ENCODE data around the gene CC2D1B.
"Not testable (repeated sequence)": the region's sequence is repeated elsewhere in the genome, so short reads cannot be mapped to it uniquely, and the experiment has no call there.

CC2D1B gene

GRCh38 chr1:52365746-52366516, at the start of gene CC2D1B:
Gene CC2D1B, minus strand, starts transcription at chr1:52366205. Its CDS starts 1,585 bp downstream, at chr1:52364620.
- DNase-seq = peak; percentile 95 to 99

DNA sequence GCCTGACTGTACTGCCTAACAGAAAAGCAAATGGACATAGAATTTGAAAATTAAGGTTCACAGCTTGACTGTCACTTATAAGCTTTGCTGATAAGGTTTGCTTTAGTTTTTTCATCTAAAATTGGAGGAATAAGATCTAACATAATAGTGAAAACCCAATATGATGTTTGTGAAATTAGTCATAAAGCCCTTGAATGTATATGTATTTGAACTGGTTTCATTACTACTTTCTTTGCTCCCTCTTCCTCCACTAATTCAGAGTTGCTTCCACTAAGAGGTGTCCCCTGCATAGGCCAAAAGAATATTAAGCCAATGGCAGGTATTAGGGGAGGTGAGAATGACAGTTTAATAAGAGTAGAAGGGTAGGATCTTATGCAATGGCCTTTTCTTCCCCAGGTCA, 48.9 kb upstream of the CC2D1B start:
- DNase-seq = no peak

- DNase-seq = peak; percentile 35 to 52
Observed at GRCh38 chr1:52413410-52413989, 47.5 kb upstream of the CC2D1B start.

DNA sequence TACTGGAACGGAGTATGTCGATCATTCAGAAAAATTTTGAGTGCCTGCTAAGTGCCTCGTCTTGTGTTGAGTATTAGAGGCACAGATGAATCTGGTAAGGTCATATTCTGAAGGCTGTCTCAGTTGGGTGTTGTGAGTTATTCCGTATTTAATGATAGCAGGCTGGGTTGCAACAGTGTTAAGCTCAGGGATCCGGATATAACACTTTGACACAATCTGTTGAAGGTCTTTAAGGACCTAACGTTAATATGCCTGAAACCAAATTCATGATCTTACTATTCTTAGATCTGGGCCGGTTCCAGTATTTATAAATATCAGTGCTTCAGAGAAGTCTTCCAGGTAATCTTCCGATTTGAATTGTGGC, 39.0 kb upstream of the CC2D1B start:
- DNase-seq = no peak

GRCh38 chr1:52404116-52404974, 38.3 kb upstream of the CC2D1B start, which contains the start of the genes ORC1 and PRPF38A:
Gene ORC1, minus strand, starts transcription at chr1:52404423. Its CDS starts 2,200 bp downstream, at chr1:52402223.
Gene PRPF38A, plus strand, starts transcription at chr1:52404602. Its CDS starts 148 bp downstream, at chr1:52404750.
- peak; percentile 96 to 99 for DNase-seq

GRCh38 chr1:52403566-52404115, 37.6 kb upstream of the CC2D1B start:
- peak in 1 of 2 experiments; percentile 72 for DNase-seq

GRCh38 chr1:52402860-52403240, 36.8 kb upstream of the CC2D1B start:
- DNase-seq = peak in 1 of 2 experiments; percentile 4

GRCh38 chr1:52400131-52400530, 34.1 kb upstream of the CC2D1B start:
- no peak for DNase-seq

DNA sequence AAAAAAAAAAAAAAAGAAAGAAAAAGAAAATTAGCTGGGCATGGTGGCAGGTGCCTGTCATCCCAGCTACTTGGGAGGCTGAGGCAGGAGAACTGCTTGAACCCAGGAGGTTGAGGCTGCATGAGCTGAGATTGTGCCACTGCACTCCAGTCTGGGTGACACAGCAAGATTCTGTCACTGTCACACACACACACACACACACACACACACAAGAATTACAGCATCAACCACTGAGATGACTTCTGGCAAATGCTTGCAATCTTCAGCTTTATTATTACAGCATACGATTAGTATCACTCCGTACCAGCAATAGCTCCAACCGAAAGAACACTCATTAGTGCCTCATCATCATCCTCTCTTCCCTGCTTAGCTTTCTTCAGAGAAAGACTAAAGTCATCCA, 33.6 kb upstream of the CC2D1B start:
- no peak for DNase-seq

DNA sequence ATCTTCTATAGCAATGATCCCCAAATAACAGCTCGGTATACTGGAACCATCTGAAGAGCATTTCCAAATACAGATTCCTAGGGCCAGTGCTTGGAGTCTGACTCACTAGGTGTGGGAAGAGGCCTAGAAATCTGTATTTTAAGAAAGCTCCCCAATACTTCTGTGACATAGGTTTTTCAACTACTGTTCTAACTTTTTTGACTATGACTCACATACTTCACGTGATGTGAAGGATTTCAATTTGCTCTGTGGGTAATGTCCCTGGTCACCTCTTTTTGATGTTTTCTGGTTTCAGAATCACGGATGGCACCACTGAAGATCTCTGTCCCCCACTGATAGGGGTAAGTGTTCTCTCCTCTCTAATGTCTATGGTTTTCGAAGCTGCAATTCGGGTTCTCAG, 27.2 kb upstream of the CC2D1B start:
- DNase-seq = no peak

DNA sequence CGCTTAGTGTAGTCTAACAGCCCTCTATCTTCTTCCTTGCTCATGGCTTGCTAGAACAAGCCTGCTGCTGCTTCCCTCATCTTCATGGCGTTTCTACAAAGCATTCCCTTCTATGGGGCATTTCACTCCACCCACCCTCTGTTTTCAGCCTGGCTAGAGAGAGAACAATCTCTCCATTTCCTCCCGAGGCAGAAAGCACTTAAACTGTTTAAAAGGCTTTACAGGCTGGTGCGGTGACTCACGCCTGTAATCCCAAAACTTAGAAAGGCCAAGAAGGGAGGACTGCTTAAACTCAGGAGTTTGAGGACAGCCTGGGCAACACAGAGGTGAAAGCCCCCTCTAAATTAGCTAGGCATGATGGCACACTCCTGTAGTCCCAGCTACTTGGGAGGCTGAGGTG, 20.5 kb upstream of the CC2D1B start:
- DNase-seq = no peak

GRCh38 chr1:52385376-52385775, 19.4 kb upstream of the CC2D1B start:
- DNase-seq = no peak

DNA sequence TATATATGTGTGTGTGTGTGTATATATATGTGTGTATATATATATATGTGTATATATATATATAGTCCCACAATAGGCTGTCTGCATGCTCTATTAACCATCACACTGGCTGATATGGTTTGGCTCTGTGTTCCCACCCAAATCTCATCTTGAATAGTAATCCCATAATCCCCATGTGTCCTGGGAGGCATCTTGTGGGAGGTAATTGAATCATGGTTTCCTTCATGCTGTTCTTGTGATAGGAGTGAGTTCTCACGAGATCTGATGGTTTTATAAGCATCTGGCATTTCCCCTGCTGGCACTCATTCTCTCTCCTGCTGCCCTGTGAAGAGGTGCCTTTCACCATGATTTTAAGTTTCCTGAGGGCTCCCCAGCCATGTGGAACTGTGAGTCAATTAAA, 3.8 kb upstream of the CC2D1B start:
- not testable (repeated sequence) for DNase-seq

- DNase-seq = peak; percentile 92
Observed at GRCh38 chr1:52368383-52369172, 2.6 kb upstream of the CC2D1B start.

DNA sequence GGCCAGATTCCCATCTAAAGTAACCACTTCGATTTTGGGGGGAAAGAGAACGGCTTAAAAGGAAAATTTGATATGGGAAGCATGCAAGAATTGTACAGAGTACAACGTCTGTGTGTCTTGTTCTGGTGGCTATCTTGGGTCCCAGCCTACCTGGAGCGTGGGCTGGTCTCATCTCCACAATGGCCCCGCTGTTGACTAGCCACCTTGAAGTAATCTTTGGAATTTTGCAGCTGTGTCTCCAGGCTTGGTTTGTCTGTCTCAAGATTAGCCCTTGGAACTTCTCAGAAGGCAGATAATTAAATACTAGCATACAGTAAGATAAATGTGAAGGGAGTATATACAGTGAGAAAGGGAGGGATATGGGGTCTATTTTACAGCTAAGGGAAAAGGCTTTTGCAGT, 1.3 kb upstream of the CC2D1B start:
- no peak for DNase-seq

- no peak for DNase-seq
Observed at GRCh38 chr1:52366517-52366827, 467 bp upstream of the CC2D1B start.

DNA sequence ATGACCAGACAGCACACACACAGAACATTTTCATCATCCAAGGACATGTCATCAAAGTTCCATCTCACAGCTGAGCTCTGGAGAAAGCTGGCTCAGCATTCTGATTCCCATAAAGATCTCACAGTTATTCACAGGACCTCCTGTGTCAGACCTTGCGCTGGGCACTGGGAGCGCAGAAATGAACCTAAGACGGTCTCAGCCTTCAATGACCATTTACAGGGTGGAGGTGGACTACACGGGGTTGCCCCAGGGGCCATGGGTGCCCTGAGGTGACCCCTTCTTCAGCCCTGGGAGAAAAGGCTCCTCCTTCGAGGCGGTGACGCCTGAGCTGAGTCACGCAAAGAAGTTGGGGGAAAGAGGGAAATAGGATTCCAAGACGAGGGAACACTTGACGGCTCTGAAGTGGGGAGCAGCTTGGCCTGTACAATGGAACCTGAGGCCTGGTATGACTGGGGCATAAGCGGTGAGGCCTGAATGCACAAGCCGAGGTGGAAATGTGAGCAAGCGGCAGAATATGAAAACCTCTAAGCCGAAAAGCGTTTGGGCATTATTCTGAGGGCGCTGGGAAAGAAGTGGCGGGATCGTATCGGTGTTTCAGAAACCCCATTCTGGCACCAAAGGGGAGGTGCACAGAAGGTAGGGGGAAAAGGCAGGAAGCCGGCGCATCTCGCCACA, 797 bp downstream of the CC2D1B start:
- DNase-seq = peak in 1 of 2 experiments; percentile 32

- DNase-seq = peak in 1 of 2 experiments; percentile 30
Observed at GRCh38 chr1:52364235-52364839, 1.7 kb downstream of the CC2D1B start.

DNA sequence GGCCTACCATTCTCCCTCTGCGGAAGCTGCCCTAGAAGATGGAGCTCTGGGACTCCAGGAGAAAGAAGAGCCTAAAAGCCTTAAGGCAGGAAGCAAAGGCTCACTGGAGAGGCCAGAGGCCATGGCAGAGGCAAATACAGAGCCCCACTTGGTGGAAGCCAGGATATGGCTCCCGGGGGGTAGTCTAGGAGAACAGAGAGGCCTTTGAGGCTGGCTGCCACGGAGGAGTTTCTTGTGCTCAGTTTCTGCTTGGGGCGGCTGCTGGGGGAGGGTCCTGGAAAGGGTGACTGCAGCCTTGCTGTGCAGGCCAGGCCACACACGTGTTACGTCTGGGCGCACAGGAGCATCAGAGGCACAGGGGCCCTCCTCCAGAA, 5.4 kb downstream of the CC2D1B start:
- no peak for DNase-seq

DNA sequence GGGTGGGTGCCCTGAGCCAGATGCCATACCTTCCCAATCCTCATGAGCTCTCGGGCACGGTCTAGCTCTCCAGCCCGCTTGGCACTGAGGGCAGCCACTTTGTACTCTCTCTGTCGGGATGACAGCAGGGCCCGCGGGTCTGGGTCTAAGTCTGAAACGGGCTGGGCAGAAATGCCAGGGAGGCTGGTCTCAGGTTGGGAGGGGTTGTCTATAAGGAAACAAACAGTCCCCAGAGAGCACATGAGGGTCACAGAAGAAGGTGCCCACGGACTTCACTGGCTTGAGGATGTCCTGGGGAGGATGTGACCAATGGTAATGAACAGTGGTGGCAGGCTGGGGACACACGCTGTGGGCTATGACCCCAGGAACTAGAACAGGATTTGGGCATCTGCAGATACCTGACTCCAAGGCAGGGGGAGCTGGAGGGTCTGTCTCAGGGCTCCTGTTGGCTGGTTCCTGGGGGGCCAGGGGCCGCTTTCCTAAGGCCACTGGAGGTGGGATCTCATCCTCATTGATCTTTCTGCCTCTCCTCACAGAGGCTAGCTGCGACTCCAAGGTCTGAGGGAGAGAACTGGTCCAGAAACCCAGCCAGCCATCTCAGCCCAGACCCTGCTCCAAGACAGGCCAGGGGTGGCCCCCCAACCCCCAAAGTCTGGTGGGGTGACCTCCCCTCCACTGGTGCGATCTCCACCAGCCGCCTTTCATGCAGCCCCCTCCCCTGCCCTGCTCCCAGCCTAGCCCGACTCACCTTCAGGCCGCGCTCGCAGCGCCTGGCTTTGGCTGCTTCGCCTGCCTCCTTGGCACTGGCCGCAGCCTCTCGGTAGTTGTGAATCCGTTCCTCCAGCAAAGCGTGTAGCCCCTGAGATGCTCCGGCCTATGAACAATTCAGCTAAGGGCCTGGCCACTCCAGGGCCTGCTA, 6.1 kb downstream of the CC2D1B start:
- DNase-seq = no peak

Data from NCI-H526 (cell line).